GM19351 (cell line): ENCODE results near the gene AKR7A3.
"Not testable (repeated sequence)": the region's sequence is repeated elsewhere in the genome, so short reads cannot be mapped to it uniquely, and the experiment has no call there.

Experiments used
- ATAC-seq: cut with Tn5 transposase; IDR thresholded peaks from one replicate; pipeline ENCODE4 v1.9.1; 2021; ENCODE audit warnings: mild to moderate bottlenecking, moderate library complexity; ENCODE audit not compliant: unreplicated experiment

AKR7A3 gene

DNA sequence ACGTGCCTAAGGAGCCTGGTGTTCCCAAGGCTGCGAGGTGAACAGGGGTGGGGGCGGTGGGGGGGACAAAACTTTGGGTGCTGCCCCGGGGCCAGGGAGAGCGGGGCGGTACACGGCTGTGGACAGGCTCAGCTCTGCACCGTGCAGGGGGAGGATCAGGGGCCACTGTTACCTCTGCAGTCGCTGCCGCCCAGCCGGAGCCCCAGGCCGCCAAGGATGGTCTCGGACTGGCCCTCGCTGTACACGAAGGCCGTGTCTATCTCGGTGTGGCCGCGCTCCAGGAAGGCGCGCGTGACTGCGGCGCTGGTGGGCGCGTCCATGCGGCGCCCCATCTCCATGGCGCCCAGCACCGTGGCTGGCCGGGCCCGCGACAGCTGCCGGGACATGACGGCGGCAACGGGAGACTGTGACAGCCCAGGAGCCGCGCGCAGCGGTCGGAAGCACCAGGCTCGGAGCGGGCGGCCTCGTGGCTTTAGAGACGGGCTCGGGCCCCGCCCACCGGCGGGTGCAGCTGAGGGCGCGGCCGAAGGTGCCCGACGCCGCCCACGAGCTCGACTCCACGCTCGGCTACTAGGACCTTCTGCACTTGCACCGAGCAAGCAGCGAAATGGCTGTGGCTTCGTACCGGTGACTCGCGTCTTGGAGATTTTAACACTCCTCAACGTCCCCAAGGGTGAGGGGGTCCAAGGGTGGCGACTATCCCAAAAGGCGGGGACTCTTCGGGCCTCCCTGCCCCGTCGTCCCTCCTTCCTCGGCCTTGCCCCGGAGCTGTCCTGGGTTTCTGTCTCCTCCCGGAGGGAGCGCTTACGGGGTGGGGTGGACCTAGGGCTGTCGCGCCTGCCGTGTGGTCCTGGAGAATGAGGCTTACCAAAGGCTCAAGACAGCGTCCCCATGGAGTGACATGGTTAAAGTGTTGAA lies at the start of gene AKR7A3:
Gene AKR7A3, minus strand, starts transcription at position 447 of the 918 bp plus-strand sequence. Its CDS starts 61 bp downstream, at position 386.
- ATAC-seq, result not testable (repeated sequence)

DNA sequence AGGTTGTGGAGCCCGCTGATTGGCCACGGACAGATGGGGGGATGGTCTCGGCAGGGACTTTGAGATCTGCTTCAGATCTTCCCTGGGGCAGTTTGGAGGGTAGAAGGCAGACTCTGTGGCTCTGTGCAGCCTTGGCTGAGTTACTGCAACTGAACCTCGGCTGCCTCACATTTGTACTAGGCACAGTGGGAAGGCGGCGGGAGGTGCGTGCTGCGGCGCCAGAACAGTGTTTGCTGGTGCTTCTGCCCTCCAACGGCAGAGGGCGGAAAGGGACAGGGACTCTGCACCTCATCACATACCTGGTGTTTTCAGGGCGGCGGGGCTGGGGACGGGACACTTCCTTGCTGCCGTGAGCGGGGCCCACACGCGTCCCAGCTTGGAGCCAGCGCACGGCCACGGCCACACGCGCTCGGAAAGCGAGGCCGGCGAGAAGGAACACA lies 49.8 kb upstream of the AKR7A3 start:
- ATAC-seq, result no peak

DNA sequence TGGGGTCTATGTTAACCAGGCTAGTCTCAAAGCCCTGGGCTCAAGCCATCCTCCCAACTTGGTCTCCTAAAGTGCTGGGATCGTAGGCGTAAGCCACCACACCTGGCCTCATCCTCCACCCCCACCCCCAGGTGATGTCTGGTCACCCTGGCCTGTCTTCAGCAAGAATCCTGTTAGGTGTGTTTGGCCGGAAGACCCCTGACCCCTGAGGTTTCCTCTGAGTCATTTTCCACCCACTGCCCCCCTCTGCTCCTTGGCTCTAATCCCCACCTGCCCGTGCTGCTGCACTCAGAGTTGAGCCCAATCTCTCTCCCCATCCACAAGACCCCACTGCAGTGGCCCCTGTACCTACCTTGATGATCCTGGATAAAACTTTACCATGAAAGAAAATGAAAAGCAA lies 48.7 kb upstream of the AKR7A3 start:
- no peak for ATAC-seq

DNA sequence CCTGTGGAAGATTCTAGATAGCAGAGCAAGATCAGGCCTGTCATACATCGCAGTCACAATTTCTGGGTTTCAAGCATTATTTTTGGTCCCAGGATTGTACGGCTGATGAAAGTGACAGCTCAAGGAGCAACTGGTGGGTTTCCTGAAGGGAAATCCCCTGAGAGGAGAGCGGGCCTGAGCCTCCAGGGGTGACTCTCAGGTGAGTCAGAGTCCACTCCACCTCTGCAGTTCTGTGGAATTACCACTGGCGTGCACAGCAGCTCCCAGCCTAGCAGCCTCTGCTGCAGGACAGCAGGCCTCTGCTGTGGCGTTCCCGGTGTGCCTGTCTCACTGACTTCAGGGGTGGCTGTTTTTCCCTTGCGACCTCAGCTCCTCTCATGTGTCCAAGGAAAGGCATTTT lies 48.0 kb upstream of the AKR7A3 start:
- ATAC-seq, result no peak

GRCh38 chr1:19333587-19334354 lies 45.2 kb upstream of the AKR7A3 start:
- no peak for ATAC-seq

- ATAC-seq, result no peak
Observed at GRCh38 chr1:19332832-19333231, 44.3 kb upstream of the AKR7A3 start.

DNA sequence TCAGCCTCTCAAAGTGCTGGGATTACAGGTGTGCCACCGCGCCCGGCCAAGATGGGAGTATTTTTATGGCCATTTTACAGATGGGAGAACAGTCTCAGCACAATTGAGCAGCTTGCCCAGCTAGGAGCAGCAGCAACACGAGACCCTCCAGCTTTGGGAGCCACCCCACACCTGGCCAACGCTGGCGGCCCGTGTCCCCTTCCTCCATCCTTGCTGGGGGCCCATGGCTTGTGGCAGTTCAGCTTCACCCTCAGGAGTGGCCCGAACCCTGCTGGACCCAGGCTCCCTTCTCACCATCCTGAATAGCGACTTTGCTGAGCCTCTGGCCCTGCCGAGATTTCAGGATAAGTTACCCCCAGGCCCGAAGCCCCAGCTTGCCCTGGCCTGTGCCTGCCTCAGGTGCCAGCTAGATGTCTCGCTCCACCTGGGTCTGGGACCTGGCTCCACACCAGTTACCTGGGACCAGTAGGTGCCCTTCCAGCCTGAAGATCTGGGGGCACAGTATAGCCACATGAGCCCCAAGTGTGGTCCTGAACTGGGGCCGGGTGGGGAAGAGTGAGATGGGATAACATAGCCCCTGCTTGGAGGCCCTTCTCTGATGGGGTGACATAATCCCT lies 42.8 kb upstream of the AKR7A3 start:
- no peak for ATAC-seq

DNA sequence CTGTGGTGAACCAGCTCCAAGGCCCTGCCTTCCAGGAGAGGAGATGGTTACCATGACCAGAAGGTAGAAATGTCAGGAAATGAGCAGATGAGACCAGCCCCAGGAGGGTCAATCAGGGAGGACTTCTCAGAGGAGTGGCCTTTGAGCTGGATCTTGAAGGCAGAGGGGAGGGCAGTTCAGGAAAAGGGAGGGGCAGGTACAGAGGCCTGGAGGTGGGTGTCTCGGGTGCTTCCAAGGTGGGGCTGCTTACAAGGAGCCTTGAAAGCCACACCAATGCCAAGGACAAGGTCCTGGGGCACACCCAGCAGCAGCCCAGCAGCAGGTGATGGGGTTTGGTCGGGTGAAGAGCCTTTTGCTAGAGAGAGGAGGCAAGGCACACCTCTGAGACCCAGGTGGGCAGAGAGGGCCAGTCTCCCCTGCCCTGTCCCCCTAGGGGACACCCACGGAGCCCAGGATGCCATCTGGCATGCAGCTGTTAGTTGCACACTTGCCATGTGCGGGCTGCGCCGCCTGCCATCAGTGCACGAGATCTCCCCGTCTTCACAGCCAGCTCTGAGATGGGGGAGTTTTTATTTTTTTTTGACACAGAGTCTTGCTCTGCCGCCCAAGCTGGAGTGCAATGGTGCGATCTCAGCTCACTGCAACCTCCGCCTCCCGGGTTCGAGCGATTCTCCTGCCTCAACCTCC lies 42.0 kb upstream of the AKR7A3 start:
- no peak for ATAC-seq

- no peak for ATAC-seq
Observed at GRCh38 chr1:19329611-19330010, 41.0 kb upstream of the AKR7A3 start.

DNA sequence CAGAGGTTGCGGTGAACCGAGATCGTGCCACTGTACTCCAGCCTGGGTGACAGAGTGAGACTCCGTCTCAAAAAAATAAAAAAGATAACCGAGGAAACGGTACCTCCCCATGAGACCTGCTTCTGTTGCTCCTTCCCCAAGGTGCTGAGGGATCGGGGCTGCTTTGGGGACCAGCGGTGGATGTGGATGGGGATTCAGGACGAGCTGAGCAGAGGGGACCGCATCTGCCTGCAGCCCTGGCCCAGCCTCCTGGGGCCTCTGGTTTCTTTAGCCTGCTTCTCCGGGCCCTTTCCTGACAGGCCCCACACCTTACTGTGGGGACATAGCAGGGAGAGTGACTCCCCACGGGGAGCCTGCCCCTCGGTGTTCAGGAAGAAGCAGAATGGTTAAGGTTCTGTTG lies 40.6 kb upstream of the AKR7A3 start:
- no peak for ATAC-seq

GRCh38 chr1:19328486-19328885 lies 39.9 kb upstream of the AKR7A3 start:
- no peak for ATAC-seq

DNA sequence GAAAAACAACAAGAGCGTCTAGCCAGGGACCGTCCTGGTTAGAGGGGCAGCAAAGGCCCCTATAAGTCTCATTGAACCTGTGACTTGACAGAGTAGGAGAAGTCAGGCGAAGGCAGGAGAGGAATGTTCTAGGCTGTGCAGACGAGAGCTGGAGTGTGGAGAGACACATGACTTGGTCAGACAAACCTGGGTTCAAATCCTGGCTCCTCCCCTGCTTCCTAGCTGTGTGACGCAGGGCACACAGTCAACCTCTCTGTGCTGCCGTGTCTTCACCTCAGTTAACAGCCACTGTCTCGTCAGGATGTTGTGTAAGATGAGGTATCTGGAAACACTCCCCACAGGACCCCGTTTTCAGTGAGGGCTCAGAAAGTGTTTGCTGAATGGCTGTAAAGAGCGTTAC lies 39.2 kb upstream of the AKR7A3 start:
- ATAC-seq, result no peak

DNA sequence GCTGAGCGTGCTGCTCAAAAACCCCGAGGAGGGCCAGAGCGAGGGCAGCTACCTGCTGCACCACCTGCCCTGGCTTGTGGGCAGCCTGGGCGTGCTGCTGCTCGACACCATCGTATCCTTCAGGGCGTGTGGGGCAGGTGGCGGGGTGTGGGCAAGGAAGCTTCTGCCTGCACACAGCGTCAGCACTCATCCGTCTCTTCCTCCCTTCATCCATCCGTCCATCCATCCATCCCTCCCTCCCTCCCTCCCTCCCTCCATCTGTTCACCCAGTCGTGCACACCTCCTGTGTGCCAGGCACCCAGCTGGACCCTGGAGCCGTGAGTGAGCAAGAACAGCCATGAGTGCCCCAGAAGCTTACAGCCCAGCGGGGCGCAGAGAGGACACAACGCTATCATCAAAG lies 38.7 kb upstream of the AKR7A3 start:
- ATAC-seq, result no peak

- ATAC-seq, result no peak
Observed at GRCh38 chr1:19326748-19327065, 38.1 kb upstream of the AKR7A3 start.

DNA sequence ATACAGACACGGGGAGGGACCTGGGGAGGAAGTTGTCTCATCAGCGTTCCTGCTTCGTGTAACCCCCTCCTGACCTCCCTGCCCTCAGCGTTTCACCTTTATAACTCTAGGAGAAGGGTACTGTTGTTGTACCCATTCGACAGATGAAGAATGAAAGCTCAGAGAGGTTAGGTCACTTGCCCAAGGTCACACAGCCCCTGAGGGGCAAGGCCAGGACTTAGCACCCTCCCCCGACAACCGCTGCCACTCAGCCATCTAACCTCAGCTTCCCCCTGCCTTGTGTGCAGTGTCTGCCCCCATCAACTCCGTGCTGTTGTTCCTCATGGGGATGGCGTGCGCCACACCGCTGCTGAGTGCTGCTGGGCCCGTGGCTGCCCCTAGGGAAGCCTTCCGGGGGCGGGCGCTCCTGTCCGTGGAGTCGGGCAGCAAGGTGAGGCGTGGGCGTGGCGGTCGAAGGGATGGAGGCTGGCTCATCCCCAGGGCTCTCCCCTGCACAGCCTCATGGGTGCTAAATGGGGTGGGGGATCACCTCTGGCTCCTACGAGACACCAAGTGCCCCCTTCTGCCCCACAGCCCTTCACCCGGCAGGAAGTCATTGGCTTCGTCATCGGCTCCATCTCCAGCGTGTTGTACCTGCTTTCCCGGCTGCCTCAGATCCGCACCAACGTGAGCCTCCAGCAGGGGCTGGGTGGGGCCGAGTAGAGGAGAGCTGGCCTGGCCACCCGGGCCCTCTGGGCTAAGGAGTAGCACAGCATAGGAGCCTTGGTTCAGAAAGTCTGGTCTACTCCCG lies 37.6 kb upstream of the AKR7A3 start:
- ATAC-seq, result no peak

DNA sequence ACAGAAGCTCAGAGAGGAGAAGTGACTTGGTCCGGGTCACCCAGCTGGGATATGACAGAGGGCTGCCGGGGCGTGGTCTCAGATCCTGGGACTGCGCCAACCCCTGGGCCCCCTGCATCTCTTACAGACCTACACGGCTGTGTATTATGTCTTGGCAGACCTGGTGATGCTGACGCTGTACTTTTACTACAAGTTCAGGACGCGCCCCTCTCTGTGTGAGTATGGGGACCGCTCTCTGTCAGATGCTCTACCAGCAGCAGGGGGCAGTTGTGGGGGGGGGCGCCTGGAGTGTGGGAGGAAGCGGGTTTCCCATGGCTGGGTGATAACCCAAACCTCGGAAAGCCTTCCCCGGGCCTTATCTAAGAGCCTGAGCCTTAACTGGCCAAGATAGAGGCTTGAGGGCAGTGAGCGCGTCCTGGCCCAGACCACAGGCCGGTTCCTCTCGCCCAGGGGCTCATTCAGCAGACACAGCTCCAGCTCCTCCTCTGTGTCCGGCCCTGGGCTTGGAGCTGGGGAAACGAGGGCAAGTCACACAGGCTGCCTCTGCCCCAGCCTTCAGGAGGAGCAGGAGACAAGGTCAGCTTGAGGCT lies 36.9 kb upstream of the AKR7A3 start:
- no peak for ATAC-seq

DNA sequence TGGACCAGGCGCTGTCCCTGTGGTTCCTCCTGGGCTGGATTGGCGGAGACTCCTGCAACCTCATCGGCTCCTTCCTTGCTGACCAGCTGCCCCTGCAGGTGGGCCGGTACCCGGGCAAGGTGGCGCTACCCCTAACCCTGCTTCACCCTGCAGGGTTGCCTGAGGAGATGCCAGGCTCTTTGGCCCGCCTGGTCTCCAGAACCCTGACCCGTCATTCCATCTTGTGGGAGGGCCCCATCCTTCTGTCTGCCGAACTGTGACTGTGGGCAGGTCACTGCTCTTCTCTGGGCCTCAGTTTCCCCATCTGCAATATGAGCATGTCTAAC lies 36.1 kb upstream of the AKR7A3 start:
- ATAC-seq, result no peak

GRCh38 chr1:19323987-19324664 lies 35.6 kb upstream of the AKR7A3 start:
- ATAC-seq, result no peak

GRCh38 chr1:19322481-19322880 lies 33.9 kb upstream of the AKR7A3 start:
- no peak for ATAC-seq

DNA sequence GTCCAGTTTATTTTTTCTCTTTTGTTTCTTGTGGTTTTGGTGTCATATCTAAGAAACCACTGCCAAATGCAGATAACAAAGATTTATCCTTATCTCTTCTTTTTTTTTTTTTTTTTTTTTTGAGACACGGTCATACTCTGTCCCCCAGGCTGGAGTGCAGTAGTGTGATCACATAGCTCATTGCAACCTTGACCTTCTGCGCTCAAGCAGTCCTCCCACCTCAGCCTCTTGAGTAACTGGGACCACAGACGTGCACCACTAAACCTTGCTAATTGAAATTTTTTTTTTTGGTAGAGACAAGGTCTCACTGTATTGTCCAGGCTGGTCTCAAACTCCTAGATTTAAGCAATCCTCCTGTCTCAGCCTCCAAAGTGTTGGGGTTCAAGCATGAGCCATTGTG lies 32.5 kb upstream of the AKR7A3 start:
- ATAC-seq, result no peak
